HEK293 (cell line): ENCODE results near the gene RASA3.

Source experiments
- ATF2 ChIP-seq: fragments of 450-650 bp; formaldehyde crosslinking; IDR thresholded peaks from 2 replicates; pipeline ENCODE4 v1.5.1; 2016; ENCODE audit warnings: missing biosample characterization, missing genetic modification characterization, low read depth
- BCL6B ChIP-seq: fragments of 450-650 bp; formaldehyde crosslinking; IDR thresholded peaks from 2 replicates; pipeline ENCODE4 v1.5.1; 2017; ENCODE audit warnings: missing biosample characterization, missing genetic modification characterization
- CTCF ChIP-seq: fragments of 450-650 bp; formaldehyde crosslinking; IDR thresholded peaks from 2 replicates; pipeline ENCODE4 v1.5.1; 2016; ENCODE audit warnings: missing biosample characterization, missing genetic modification characterization
- INSM2 ChIP-seq: fragments of 450-650 bp; formaldehyde crosslinking; IDR thresholded peaks from 2 replicates; pipeline ENCODE4 v1.5.1; 2016; ENCODE audit warnings: missing biosample characterization, missing genetic modification characterization
- KLF9 ChIP-seq: fragments of 450-650 bp; formaldehyde crosslinking; IDR thresholded peaks from 2 replicates; pipeline ENCODE4 v1.5.1; 2016; ENCODE audit warnings: missing biosample characterization, missing genetic modification characterization, low read depth
- PRDM1 ChIP-seq: fragments of 450-650 bp; formaldehyde crosslinking; IDR thresholded peaks from 2 replicates; pipeline ENCODE4; 2016; ENCODE audit warnings: missing biosample characterization, missing genetic modification characterization
- TCF7L2 ChIP-seq: IDR thresholded peaks from 2 replicates; pipeline ENCODE4 v1.6.1; 2011; ENCODE audit warnings: low read depth, mild to moderate bottlenecking, inconsistent platforms, low read length, moderate library complexity, borderline replicate concordance
- ZBTB44 ChIP-seq: fragments of 450-650 bp; IDR thresholded peaks from 2 replicates; pipeline ENCODE4 v1.5.1; 2018; ENCODE audit warnings: missing biosample characterization, mild to moderate bottlenecking, missing genetic modification characterization
- ZBTB7A ChIP-seq: fragments of 450-650 bp; formaldehyde crosslinking; IDR thresholded peaks from 2 replicates; pipeline ENCODE4 v1.5.1; 2016; ENCODE audit warnings: low read depth, missing biosample characterization, missing genetic modification characterization
- ZNF324 ChIP-seq: fragments of 450-650 bp; formaldehyde crosslinking; IDR thresholded peaks from 2 replicates; pipeline ENCODE4 v1.5.1; 2016; ENCODE audit warnings: missing biosample characterization, missing genetic modification characterization
- ZNF510 ChIP-seq: fragments of 450-650 bp; formaldehyde crosslinking; IDR thresholded peaks from 2 replicates; pipeline ENCODE4 v1.5.1; 2018; ENCODE audit warnings: mild to moderate bottlenecking, missing genetic modification characterization, missing biosample characterization; ENCODE audit not compliant: insufficient replicate concordance
- ZNF629 ChIP-seq: fragments of 450-650 bp; formaldehyde crosslinking; IDR thresholded peaks from 2 replicates; pipeline ENCODE4 v1.5.1; 2017; ENCODE audit warnings: missing biosample characterization, missing genetic modification characterization
- ZNF664 ChIP-seq: fragments of 450-650 bp; formaldehyde crosslinking; IDR thresholded peaks from 2 replicates; pipeline ENCODE4 v1.5.1; 2016; ENCODE audit warnings: missing biosample characterization, missing genetic modification characterization
- ZNF768 ChIP-seq: fragments of 450-650 bp; formaldehyde crosslinking; IDR thresholded peaks from 2 replicates; pipeline ENCODE4 v1.5.1; 2018; ENCODE audit warnings: missing biosample characterization, mild to moderate bottlenecking, missing genetic modification characterization

- TF ChIP-seq ZNF768 = no peak
- no peak for TF ChIP-seq CTCF (tag by site-specific recombination)
- TF ChIP-seq TCF7L2 = no peak
- TF ChIP-seq ZNF510 (tag by site-specific recombination) = no peak
- TF ChIP-seq ZNF664 (tag by site-specific recombination) = no peak
- TF ChIP-seq ZBTB44 (tag by site-specific recombination) = no peak
- TF ChIP-seq ATF2 (tag by site-specific recombination) = no peak
- no peak for TF ChIP-seq ZNF629 (tag by site-specific recombination)
- no peak for TF ChIP-seq BCL6B
- no peak for TF ChIP-seq PRDM1 (tag by site-specific recombination)
- no peak for TF ChIP-seq ZNF324 (tag by site-specific recombination)
- no peak for TF ChIP-seq ZBTB7A (tag by site-specific recombination)
- no peak for TF ChIP-seq KLF9
- TF ChIP-seq INSM2 (tag by site-specific recombination) = no peak
Observed at GRCh38 chr13:114002009-114002544, 130.3 kb downstream of the RASA3 start.
